Spleen (tissue), 11 donors: ENCODE data around the gene DLG2. TPM values are rescaled to one million over a fixed set of nuclear protein-coding genes. Genes with fewer than 3 reads are reported as not detected.

Source experiments
- DNase-seq: peaks from one replicate; pipeline ENCODE4 v3.0.0-alpha.2; 2020
- H3K27ac ChIP-seq, 8 donors: fragments of 200-600 bp; sonication (generic) in 7 of 8; 1 replicate in 4 of 8; 2 replicates in 4 of 8; pipeline versions ENCODE4 v1.5.0 to v1.8.0; 2016 to 2021; ENCODE audit warnings: inconsistent platforms in 4 of 8, mild to moderate bottlenecking in 4 of 8, moderate library complexity in 1 of 8
- H3K27me3 ChIP-seq, 7 donors: fragments of 200-600 bp; sonication (generic) in 6 of 7; replicated peaks in 1 of 7; 1 replicate in 4 of 7; 2 replicates in 3 of 7; pipeline versions ENCODE4 v1.5.0 to v1.8.0; 2016 to 2021; ENCODE audit warnings: inconsistent platforms in 3 of 7, mild to moderate bottlenecking in 1 of 7
- H3K36me3 ChIP-seq, 6 donors: fragments of 200-600 bp; sonication (generic) in 5 of 6; 1 replicate in 4 of 6; 2 replicates in 2 of 6; pipeline versions ENCODE4 v1.5.0 to v1.8.0; 2016 to 2021; ENCODE audit warnings: inconsistent platforms in 2 of 6
- H3K4me1 ChIP-seq, 6 donors: fragments of 200-600 bp; sonication (generic) in 5 of 6; 1 replicate in 3 of 6; 2 replicates in 3 of 6; pipeline versions ENCODE4 v1.5.0 to v1.8.0; 2016 to 2021; ENCODE audit warnings: inconsistent platforms in 3 of 6
- H3K4me3 ChIP-seq, 8 donors: fragments of 200-600 bp; sonication (generic) in 7 of 8; 1 replicate in 4 of 8; 2 replicates in 4 of 8; pipeline versions ENCODE4 v1.5.0 to v1.8.0; 2016 to 2021; ENCODE audit warnings: inconsistent platforms in 4 of 8, mild to moderate bottlenecking in 4 of 8, moderate library complexity in 2 of 8
- H3K9me3 ChIP-seq, 8 donors: fragments of 200-600 bp; sonication (generic) in 7 of 8; 1 replicate in 4 of 8; 2 replicates in 4 of 8; pipeline versions ENCODE4 v1.5.0 to v1.8.0; 2016 to 2021; ENCODE audit warnings: inconsistent platforms in 4 of 8
- POLR2A ChIP-seq, 3 donors: fragments of 450-650 bp; IDR thresholded peaks; one replicate each; pipeline ENCODE4 v1.5.1; 2017; ENCODE audit warnings: antibody characterized with exemption in 3 of 3, mild to moderate bottlenecking in 1 of 3
- POLR2AphosphoS5 ChIP-seq, 3 donors: sonication (generic); formaldehyde crosslinking; IDR thresholded peaks; one replicate each; pipeline ENCODE4 v1.5.1; 2017; ENCODE audit warnings: antibody characterized with exemption in 3 of 3
- WGBS, 5 donors: extraction: QIAGEN DNeasy Blood & Tissue Kit in 3 of 5; methylation state at CpG; one replicate each; pipeline versions ENCODE4 v1.1.5 to v1.1.7; 2013 to 2018; 5-methylcytosine and 5-hydroxymethylcytosine counted together
- intact Hi-C: fragments of 100-400 bp; cut with DNase I; formaldehyde crosslinking; loops from one replicate; pipeline ENCODE4 v1.15.0; 2023; ENCODE audit warnings: low total_unique reads
- polyA plus RNA-seq, 3 donors: library from polyadenylated mRNA; stranded (reverse); fragments of 200-250 nt; gene quantifications; one replicate each; pipeline ENCODE4 v1.2.1, GENCODE V29; 2013
- total RNA-seq, 7 donors: library from RNA; depleted of rRNA in 3 of 7; stranded (reverse); fragments of >200 nt in 3 of 7; fragmentation: NEBNext Ultra II Directional in 4 of 7; extraction: Animal tissue kit (Norgen Biotek cat#: 25700) in 4 of 7; gene quantifications; one replicate each; pipeline versions ENCODE4 v1.1.0 to v1.2.1, GENCODE V29; 2016 to 2021
- TF ChIP-seq, protein P1 (sequence below), 11 experiments: fragments of 200-600 bp in 7 of 11; fragments of 450-650 bp in 4 of 11; sonication (generic) in 4 of 11; IDR thresholded peaks in 8 of 11; conservative IDR thresholded peaks in 3 of 11; 1 replicate in 7 of 11; 2 replicates in 4 of 11; pipeline versions ENCODE4 v1.4.0 to v1.8.0; 2016 to 2021; ENCODE audit warnings: antibody characterized with exemption in 11 of 11, inconsistent platforms in 4 of 11, mild to moderate bottlenecking in 1 of 11
- donor health status: healthy with polysubstance abuse.
- donor health status: DM: no; HTN: no; CAD: no; lungs with moderate emphysema.
- donor health status: DM: no; HTN: no; CAD: no.
- donor health status: Bipolar disorder and iron deficiency.
- donor health status: healthy.
- donor health status: DM: no; HTN: no; CAD: no.
- donor health status: DM: yes; HTN: yes; CAD: no.

DLG2 gene
- total and polyA plus RNA-seq, 10 donors = 0.43 to 12.7 (median 7.9) TPM

DNA sequence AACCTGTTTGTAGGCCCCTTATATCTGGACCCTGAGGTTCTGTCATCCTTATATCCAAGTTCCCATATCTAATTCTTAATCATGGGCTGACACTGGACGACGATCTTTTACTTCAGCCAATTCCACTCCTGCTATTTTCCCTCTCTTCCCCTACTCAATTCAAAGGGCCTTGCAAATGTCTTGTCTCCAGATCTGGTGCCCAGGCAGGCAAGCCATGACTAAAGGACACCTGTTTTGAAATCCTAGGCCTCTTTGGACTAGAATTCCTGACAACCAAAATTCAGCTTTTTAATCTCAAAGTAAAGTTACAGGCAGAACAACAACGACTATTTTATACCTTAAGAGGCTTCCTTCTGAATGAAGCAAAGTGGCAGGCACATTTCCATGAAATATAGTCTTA, 963.4 kb downstream of the DLG2 start:
- intact Hi-C loops = no loop called here
- Histone ChIP-seq H3K36me3 (no peaks in the 10 kb centered on the region), H3K27ac (no peak overlapping the region), H3K27me3 (no peaks in the 10 kb centered on the region), H3K9me3 (no peaks in the 10 kb centered on the region), H3K4me3 (no peak overlapping the region), H3K4me1 (no peaks in the 10 kb centered on the region)
- TF ChIP-seq POLR2AphosphoS5 (IDR thresholded peaks at IDR 0.05) (no peak), POLR2A (IDR thresholded peaks at IDR 0.05) (no peak)
- TF ChIP-seq, protein P1, sequence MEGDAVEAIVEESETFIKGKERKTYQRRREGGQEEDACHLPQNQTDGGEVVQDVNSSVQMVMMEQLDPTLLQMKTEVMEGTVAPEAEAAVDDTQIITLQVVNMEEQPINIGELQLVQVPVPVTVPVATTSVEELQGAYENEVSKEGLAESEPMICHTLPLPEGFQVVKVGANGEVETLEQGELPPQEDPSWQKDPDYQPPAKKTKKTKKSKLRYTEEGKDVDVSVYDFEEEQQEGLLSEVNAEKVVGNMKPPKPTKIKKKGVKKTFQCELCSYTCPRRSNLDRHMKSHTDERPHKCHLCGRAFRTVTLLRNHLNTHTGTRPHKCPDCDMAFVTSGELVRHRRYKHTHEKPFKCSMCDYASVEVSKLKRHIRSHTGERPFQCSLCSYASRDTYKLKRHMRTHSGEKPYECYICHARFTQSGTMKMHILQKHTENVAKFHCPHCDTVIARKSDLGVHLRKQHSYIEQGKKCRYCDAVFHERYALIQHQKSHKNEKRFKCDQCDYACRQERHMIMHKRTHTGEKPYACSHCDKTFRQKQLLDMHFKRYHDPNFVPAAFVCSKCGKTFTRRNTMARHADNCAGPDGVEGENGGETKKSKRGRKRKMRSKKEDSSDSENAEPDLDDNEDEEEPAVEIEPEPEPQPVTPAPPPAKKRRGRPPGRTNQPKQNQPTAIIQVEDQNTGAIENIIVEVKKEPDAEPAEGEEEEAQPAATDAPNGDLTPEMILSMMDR (IDR thresholded peaks at IDR 0.05 in 8 of 11, conservative IDR thresholded peaks at IDR 0.05 in 3 of 11) = no peak
- WGBS, 5 donors = 81 to 94% (median 84%) methylated on average over 3 of the region's 3 CpGs
- DNase-seq = no peak

DNA sequence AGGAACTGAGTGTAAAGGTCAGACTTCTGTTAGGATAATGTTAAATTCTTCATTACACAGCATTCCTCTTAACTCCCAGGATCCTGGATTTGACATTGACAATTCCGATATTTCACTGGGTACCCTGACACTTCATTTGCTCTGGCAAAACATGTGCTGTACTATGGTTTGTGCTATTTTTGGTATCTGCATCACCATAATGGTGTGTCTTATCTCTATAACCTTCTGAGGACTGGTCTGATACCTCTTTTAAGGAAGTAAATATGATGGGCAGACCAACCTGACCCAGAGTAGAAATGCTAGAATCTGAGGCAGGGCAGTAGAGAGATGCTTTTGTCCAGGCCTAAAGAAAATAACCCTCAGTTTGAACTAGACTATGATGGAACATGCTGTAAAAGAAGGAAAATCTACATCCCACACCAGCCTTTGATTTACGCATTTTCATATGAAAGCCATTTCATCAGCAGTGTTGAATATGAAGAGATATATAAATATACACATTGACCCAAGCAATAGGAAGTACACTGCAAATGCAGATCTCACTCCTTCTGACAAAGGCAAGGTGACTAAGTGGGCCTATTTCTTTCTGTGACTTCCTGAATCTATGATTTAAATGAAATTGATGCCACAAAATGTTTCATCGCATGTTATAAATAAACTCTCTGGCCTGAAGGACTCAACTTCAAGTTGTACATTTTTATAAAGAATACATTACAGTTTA, 966.7 kb downstream of the DLG2 start:
- TF ChIP-seq, protein P1 (IDR thresholded peaks at IDR 0.05 in 8 of 11, conservative IDR thresholded peaks at IDR 0.05 in 3 of 11) = no peak
- TF ChIP-seq POLR2A (IDR thresholded peaks at IDR 0.05) (no peak), POLR2AphosphoS5 (IDR thresholded peaks at IDR 0.05) (no peak)
- H3K27me3 ChIP-seq = no peaks in the 10 kb centered on the region
- intact Hi-C loops = no loop called here
- no peak for DNase-seq
- no peak overlapping the region for H3K27ac ChIP-seq
- H3K36me3 ChIP-seq = no peaks in the 10 kb centered on the region
- no peak overlapping the region for H3K4me3 ChIP-seq
- peaks cover 0 to 8% (median 1%) of the 10 kb centered on the region in 8 donors for H3K9me3 ChIP-seq
- H3K4me1 ChIP-seq = no peaks in the 10 kb centered on the region
- WGBS, 5 donors = 94 to 98% (median 95%) methylated on average over 3 of the region's 3 CpGs

DNA sequence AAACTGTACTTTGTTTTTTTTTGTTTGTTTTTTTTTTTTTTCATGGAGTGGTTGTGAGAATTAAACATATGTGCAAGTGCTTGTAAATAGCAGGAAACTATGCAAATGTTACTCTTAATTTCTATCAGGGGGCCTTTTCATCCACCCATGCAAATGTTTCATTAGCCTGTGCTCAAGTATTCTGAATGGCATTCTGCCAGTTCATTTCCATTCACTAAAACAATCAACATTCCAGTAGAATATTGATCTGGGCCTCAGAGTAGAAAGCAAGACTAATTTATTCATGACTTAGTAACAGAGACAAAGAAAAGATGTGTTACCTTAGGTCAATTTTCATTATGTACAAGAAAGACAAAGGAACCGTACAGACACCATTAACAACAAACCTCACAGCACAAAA, 971.4 kb downstream of the DLG2 start:
- TF ChIP-seq, protein P1 (IDR thresholded peaks at IDR 0.05 in 8 of 11, conservative IDR thresholded peaks at IDR 0.05 in 3 of 11) = no peak
- TF ChIP-seq POLR2AphosphoS5 (IDR thresholded peaks at IDR 0.05) (no peak), POLR2A (IDR thresholded peaks at IDR 0.05) (no peak)
- WGBS, 5 donors = 86 to 92% (median 91%) methylated on average over 1 of the region's 1 CpG
- intact Hi-C loops = no loop called here
- no peak for DNase-seq
- Histone ChIP-seq H3K27me3 (no peaks in the 10 kb centered on the region), H3K27ac (no peak overlapping the region), H3K36me3 (no peaks in the 10 kb centered on the region), H3K4me1 (no peaks in the 10 kb centered on the region), H3K9me3 (peaks cover 0 to 8% (median 1%) of the 10 kb centered on the region in 8 donors), H3K4me3 (no peak overlapping the region)

DNA sequence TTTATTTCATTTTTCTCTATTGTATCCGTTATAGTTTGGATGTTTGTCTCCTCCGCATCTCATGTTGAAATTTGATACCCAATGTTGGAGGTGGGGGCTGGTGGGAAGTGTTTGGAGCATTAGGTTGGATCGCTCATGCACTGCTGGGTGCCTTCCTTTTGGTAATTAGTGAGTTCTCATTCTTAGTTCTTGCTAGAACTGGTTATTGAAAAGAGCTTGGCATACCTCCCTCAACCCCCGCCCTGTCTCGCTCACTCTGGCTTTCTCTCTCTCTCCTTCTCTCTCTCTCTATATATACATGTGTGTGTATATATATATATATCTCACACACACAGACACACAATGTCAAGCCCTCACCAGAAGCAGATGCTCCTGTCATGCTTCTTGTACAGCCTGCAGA, 978.7 kb downstream of the DLG2 start:
- WGBS, 5 donors = 76 to 85% (median 82%) methylated on average over 5 of the region's 5 CpGs
- H3K36me3 ChIP-seq = no peaks in the 10 kb centered on the region
- H3K9me3 ChIP-seq = no peaks in the 10 kb centered on the region
- intact Hi-C loops = no loop called here
- no peaks in the 10 kb centered on the region for H3K27me3 ChIP-seq
- no peaks in the 10 kb centered on the region for H3K4me1 ChIP-seq
- no peak for TF ChIP-seq POLR2A (IDR thresholded peaks at IDR 0.05)
- TF ChIP-seq, protein P1 (IDR thresholded peaks at IDR 0.05 in 8 of 11, conservative IDR thresholded peaks at IDR 0.05 in 3 of 11) = no peak
- TF ChIP-seq POLR2AphosphoS5 (IDR thresholded peaks at IDR 0.05) = no peak
- no peak for DNase-seq
- no peak overlapping the region for H3K27ac ChIP-seq
- no peak overlapping the region for H3K4me3 ChIP-seq
